Parathyroid adenoma (tissue), 2 donors: ENCODE results near the gene EGF.

Experiments
- H2AFZ ChIP-seq: fragments of 300-600 bp; sonication (generic); one replicate; pipeline ENCODE4 v1.7.0; 2017; ENCODE audit warnings: antibody characterized with exemption, mild to moderate bottlenecking
- H3K27ac ChIP-seq: fragments of 300-600 bp; sonication (generic); one replicate; pipeline ENCODE4 v1.7.0; 2017
- H3K27me3 ChIP-seq: fragments of 300-600 bp; sonication (generic); one replicate; pipeline ENCODE4 v1.7.0; 2017; ENCODE audit warnings: low read length; ENCODE audit not compliant: control insufficient read depth, insufficient read depth
- H3K36me3 ChIP-seq: fragments of 300-600 bp; sonication (generic); one replicate; pipeline ENCODE4 v1.7.0; 2017; ENCODE audit warnings: low read length; ENCODE audit not compliant: control insufficient read depth, insufficient read depth
- H3K4me1 ChIP-seq: fragments of 300-600 bp; sonication (generic); one replicate; pipeline ENCODE4 v1.7.0; 2017; ENCODE audit warnings: control low read depth
- H3K4me2 ChIP-seq: fragments of 300-600 bp; sonication (generic); one replicate; pipeline ENCODE4 v1.7.0; 2017; ENCODE audit warnings: low read length
- H3K4me3 ChIP-seq: fragments of 300-600 bp; sonication (generic); one replicate; pipeline ENCODE4 v1.7.0; 2017; ENCODE audit warnings: low read depth, low read length
- H3K79me2 ChIP-seq: fragments of 300-600 bp; sonication (generic); one replicate; pipeline ENCODE4 v1.7.0; 2017; ENCODE audit warnings: control low read depth
- H3K9ac ChIP-seq: fragments of 300-600 bp; sonication (generic); one replicate; pipeline ENCODE4 v1.7.0; 2017; ENCODE audit warnings: mild to moderate bottlenecking
- H3K9me3 ChIP-seq: fragments of 300-600 bp; sonication (generic); one replicate; pipeline ENCODE4 v1.7.0; 2017; ENCODE audit warnings: low read length; ENCODE audit not compliant: control insufficient read depth
- CTCF ChIP-seq: fragments of 300-600 bp; sonication (generic); IDR thresholded peaks from one replicate; pipeline ENCODE4 v1.7.0; 2017; ENCODE audit warnings: antibody characterized with exemption, mild to moderate bottlenecking
- donor health status: primary hyperparathyroidism.

EGF gene

GRCh38 chr4:110055158-110055768, 142.6 kb downstream of the EGF start:
- Histone ChIP-seq H3K4me1 (no peaks in the 10 kb centered on the region), H3K36me3 (no peaks in the 10 kb centered on the region), H3K27ac (no peak overlapping the region), H3K9me3 (no peaks in the 10 kb centered on the region), H2AFZ (no peak overlapping the region), H3K27me3 (no peaks in the 10 kb centered on the region), H3K9ac (no peak overlapping the region), H3K79me2 (no peaks in the 10 kb centered on the region), H3K4me3 (no peak overlapping the region), H3K4me2 (peak overlapping the region; percentile 30)
- TF ChIP-seq CTCF = no peak

- Histone ChIP-seq H3K79me2 (no peaks in the 10 kb centered on the region), H3K4me2 (no peak overlapping the region), H3K27ac (no peak overlapping the region), H3K4me3 (no peak overlapping the region), H3K4me1 (no peaks in the 10 kb centered on the region), H2AFZ (no peak overlapping the region), H3K9ac (no peak overlapping the region), H3K36me3 (no peaks in the 10 kb centered on the region), H3K27me3 (no peaks in the 10 kb centered on the region), H3K9me3 (no peaks in the 10 kb centered on the region)
- TF ChIP-seq CTCF = no peak
These were observed 146.0 kb downstream of the EGF start for GRCh38 chr4:110058677-110059076.

GRCh38 chr4:110059556-110060191, 147.0 kb downstream of the EGF start:
- no peak overlapping the region for H3K4me3 ChIP-seq
- H3K27ac ChIP-seq = no peak overlapping the region
- H3K79me2 ChIP-seq = no peaks in the 10 kb centered on the region
- no peaks in the 10 kb centered on the region for H3K36me3 ChIP-seq
- H2AFZ ChIP-seq = no peak overlapping the region
- H3K4me2 ChIP-seq = no peak overlapping the region
- no peak overlapping the region for H3K9ac ChIP-seq
- H3K27me3 ChIP-seq = no peaks in the 10 kb centered on the region
- no peaks in the 10 kb centered on the region for H3K4me1 ChIP-seq
- H3K9me3 ChIP-seq = no peaks in the 10 kb centered on the region
- no peak for TF ChIP-seq CTCF

GRCh38 chr4:110061076-110061475, 148.4 kb downstream of the EGF start:
- H3K4me1 ChIP-seq = no peaks in the 10 kb centered on the region
- no peaks in the 10 kb centered on the region for H3K79me2 ChIP-seq
- no peak overlapping the region for H3K4me2 ChIP-seq
- H3K9me3 ChIP-seq = no peaks in the 10 kb centered on the region
- H3K4me3 ChIP-seq = no peak overlapping the region
- no peak overlapping the region for H3K27ac ChIP-seq
- no peak overlapping the region for H2AFZ ChIP-seq
- no peak overlapping the region for H3K9ac ChIP-seq
- no peaks in the 10 kb centered on the region for H3K36me3 ChIP-seq
- no peaks in the 10 kb centered on the region for H3K27me3 ChIP-seq
- no peak for TF ChIP-seq CTCF
